GM18502 (cell line): Measurements from ENCODE around the gene ABCC1.

Experiments
- ATAC-seq: cut with Tn5 transposase; IDR thresholded peaks from one replicate; pipeline ENCODE4 v1.9.1; 2021; ENCODE audit warnings: mild to moderate bottlenecking; ENCODE audit not compliant: unreplicated experiment, poor library complexity

ABCC1 gene

DNA sequence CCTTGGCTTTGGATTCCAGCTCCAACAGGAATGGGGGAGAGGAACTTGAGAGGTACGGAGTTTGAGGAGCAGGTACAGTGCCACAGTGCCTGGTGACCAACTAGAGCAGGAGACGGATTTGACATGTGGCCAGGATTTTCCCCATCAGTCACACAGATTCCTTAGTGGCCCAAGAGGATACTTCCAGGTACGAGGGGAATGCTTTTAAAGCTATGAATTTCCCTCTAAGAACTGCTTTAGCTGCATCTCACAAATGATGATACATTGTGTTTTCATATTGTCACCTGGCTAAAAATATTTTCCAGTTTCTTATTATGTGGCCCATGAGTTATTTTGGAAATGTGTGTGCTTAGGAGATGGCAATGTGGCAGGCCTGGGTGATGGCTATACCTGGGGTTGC is 175.6 kb downstream of the ABCC1 start:
- no peak for ATAC-seq

DNA sequence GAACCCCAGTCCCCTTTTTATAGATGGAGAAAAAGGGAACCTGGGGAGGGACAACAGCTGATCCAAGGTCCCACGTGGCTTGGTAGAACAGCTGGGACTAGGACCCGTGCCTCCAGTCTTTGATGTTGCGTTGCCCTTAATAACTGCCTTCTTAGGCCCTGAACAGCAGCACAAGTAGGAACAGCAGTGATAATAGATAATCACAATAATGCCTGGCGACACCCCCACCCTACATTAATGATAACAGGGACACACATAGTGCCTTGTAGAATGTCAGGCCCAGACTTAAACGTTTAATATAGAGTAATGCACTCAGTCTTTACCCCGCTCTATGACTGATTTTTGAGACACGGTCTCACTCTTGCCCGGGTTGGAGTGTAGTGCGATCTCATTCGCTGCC is 177.5 kb downstream of the ABCC1 start:
- ATAC-seq: no peak

GRCh38 chr16:16127469-16128116 is 178.2 kb downstream of the ABCC1 start:
- no peak for ATAC-seq

GRCh38 chr16:16131204-16131603 is 181.8 kb downstream of the ABCC1 start:
- no peak for ATAC-seq

GRCh38 chr16:16131659-16132058 is 182.2 kb downstream of the ABCC1 start:
- ATAC-seq: no peak

DNA sequence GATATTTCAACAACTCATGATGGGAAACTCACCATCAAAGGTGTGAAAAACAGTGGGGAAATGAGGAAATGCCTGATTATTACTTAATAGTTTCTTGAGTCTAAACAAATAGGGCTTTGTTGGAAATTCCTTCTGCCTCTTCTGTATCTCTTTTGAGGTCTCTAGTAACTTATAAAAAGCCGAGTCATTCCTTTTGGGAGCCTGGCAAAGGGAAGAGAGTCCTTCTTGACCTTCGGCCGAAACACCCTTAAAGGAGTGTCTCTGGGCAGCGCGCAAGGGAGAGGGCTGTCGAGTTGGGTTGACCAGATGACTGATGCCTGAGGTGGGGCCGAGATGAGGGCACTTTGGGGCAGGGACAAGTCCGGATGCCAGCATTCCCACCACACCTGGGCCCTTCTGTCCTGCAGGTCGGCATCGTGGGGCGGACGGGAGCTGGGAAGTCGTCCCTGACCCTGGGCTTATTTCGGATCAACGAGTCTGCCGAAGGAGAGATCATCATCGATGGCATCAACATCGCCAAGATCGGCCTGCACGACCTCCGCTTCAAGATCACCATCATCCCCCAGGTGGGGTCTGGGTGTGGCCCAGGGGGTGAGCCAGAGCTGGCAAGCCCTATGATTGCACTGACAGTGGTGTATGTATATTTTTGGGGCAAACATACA is 184.7 kb downstream of the ABCC1 start:
- no peak for ATAC-seq

DNA sequence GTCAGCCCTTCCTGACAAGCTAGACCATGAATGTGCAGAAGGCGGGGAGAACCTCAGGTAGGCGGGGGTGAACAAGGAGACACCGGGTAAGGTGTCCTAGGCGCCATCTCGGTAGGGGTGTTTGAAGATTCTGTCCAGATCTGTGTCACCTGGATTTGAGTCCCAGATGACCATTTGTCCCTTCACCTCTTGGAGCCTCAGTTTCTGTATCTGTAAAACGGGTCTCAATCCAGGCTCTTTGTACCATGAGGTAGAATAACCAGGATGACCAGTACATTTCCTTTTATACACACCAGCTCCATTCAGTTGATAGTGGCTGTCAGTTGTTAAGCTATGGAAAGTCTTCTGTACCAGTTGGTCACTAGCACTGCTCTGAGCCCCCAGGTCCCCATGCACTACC is 187.2 kb downstream of the ABCC1 start:
- no peak for ATAC-seq

- ATAC-seq: no peak
Measured at GRCh38 chr16:16137110-16137509, 187.7 kb downstream of the ABCC1 start.

DNA sequence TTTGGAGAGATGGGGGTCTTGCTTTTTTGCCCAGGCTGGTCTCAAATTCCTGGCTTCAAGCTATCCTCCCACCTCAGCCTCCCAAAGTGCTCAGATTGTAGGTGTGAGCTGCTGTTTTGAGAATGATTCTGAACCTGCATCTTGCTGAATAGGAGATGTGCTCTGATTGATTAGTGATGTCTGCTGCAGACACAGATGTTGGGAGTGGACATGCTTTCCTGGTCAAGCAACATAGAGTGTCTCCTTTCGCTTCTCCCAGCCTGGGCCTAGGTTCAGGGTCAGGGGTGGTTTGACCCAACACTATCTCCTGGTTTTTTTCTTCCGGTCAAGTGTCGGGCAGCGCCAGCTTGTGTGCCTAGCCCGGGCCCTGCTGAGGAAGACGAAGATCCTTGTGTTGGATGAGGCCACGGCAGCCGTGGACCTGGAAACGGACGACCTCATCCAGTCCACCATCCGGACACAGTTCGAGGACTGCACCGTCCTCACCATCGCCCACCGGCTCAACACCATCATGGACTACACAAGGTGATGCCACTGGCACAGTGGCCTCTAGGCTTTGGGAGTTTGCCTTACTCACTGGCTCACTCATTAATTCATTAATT is 188.7 kb downstream of the ABCC1 start:
- no peak for ATAC-seq

- no peak for ATAC-seq
Measured at GRCh38 chr16:16139061-16139460, 189.6 kb downstream of the ABCC1 start.

DNA sequence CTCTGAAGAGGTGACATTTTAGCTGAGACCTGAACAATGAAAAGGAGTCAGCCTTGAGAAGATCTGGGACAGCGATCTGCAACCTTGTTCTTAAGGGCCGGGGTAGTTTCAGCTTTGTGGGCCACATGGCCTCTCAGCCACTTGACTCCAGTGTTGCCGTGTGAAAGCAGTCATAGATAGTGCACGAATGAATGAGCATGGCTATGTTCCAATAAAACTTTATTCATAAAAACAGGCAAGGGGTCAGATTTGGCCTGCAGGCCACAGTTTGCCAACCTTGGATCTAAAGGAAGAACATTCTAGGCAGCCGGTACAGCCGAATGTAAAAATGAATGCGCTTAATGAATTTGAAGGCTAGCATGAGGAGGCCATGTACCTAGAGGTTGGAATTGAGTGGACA is 190.4 kb downstream of the ABCC1 start:
- no peak for ATAC-seq

DNA sequence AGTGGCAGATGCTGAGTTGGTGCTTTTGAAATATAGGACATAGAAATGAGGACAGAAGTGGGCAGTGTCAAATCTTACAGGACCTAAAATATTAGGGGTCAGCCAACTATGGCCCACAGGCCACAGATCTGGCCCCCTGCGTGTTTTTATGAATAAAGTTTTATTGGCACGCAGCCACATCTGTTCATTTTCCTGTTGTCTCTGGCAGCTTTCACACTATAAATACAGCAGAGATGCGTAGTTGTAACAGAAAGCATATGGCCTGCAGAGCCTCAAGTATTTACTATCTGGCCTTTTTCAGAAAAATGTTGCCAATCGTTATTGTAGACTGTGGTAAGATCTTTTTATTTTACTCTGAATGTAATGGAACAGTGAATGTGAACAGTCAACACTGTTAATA is 191.1 kb downstream of the ABCC1 start:
- no peak for ATAC-seq

DNA sequence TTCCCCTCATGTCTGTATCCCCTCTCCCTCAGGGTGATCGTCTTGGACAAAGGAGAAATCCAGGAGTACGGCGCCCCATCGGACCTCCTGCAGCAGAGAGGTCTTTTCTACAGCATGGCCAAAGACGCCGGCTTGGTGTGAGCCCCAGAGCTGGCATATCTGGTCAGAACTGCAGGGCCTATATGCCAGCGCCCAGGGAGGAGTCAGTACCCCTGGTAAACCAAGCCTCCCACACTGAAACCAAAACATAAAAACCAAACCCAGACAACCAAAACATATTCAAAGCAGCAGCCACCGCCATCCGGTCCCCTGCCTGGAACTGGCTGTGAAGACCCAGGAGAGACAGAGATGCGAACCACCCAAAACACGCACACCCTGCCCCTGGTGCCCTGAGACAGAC is 191.7 kb downstream of the ABCC1 start:
- no peak for ATAC-seq

DNA sequence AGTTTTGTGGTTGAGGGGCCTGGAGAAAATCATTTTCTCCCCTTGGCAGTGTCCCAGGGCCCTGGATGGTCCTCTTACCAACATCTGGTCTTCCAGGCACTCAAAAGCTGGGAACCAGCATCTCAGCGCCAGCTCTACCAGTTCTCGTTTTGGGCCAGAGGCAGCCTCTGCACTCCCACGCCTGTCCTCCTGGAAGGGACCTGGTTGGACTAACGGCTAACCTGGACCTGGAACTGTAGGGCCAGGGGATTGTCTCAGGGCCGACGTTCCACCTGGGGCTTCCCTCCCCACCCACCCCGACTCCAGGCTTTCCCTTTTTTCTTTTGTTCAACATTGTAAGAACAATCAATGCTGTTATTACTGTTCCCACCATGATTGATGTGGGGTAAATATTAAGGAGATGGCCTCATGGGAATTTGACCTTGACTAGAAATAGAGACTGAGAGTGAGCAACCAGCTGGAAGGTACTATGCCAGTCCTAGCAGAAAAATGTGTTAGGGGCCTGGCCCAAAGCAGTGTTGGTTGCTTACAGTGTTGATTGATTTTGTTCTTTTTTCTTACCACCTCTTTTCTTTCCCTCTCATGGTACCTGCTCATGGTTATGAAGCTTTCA is 192.5 kb downstream of the ABCC1 start:
- no peak for ATAC-seq

DNA sequence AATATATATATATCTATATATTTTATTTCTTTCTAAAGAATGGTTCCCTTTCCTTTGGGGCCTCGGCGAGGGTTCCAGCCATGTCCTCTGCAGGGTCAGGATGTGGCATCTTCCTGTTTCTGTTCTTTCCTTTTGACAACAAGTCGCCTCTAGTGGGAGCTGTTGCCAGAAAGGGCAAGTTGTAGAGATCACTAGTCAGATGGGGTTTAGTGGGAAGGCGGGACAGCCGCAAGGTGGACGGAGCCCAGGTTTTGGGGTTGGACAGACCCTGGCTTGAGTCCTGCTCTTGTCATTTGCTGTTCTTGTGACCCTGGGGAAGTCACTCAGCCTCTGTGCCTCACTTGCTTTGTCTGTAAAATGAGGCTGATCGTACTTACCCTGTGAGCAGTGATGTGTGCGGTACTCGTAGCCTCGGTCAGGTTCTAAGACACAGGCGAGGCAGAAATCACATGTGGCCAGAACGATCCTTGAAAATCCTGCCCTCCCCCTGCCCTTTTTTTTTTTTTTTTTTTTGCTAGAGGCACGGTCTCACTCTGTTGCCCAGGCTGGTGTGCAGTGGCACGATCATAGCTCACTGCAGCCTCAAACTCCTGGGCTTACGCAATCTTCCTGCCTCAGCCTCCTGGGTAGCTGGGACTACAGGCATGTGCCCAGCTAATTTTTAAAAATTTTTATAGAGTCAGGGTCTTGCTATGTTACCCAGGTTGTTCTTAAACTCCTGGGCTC is 193.8 kb downstream of the ABCC1 start:
- ATAC-seq: no peak

- no peak for ATAC-seq
Measured at GRCh38 chr16:16143931-16144330, 194.5 kb downstream of the ABCC1 start.

DNA sequence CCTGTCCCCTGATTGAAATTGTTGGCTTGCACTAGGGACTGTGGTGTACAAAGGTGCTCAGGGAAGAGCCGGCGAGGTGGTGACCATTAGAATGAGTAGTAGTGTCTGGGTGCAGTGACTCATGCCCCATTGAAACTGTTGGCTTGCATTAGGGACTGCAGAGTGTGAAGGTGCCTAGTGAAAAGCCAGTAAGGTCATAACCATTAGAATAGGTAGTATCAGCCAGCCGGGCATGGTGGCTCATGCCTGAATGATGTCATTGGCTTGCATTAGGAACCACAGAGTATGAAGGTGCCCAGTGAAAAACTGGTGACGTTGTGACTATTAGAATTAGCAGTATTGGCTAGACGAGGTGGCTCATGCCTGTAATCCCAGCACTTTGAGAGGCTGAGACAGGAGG is 195.0 kb downstream of the ABCC1 start:
- no peak for ATAC-seq

- ATAC-seq: no peak
Measured at GRCh38 chr16:16145286-16145685, 195.9 kb downstream of the ABCC1 start.

DNA sequence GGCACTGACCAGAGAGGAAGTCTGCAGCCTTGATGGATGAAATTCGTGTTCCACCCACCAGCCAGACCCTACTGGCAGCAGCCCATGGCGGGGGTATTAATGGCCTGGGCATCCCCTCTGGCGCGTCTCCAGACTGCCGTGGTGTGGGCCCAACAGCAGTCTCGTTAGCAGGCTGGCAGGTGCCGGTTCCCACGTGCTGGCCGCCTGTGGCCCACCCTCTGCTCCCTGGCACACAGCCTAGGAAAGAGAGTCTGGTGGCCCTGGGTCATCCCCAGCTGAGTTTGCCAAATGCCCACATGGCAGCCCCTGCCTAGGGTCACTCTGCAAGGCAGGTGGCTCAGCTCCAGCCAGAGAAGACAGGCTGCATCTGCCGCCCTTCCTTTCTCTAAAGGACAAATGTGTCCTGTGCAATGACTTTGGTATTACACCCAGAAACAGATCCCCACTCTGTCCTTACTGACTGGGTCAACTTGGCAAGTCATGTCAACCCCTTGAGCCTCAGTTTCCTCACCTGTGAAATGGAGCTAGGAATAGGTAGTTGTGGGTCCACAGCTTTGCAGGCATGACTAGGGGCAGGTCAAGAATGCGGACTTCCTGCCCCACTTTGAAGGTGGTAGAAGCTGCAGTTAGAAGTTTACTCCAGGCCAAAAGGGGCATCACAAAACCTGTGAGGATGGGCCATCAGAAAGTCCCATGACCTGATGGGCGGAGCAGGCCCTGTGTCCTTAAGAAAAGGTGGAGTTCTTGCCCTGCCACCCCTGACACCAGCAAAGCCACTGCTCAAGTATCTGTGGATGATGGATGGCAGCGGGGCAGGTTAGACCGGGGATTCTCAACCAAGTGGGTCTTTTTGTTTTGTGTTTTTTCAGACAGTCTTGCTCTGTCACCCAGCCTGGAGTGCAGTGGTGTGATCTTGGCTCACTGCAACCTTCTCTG is 197.2 kb downstream of the ABCC1 start:
- ATAC-seq: no peak
